D721Med (cell line): ENCODE data around the gene PDZRN3.

Source experiments
- DNase-seq: peaks from one replicate; pipeline ENCODE4 v3.0.0; 2011; ENCODE audit warnings: low spot score; ENCODE audit not compliant: insufficient read length
- FAIRE-seq: peaks from 2 replicates; lab custom pipeline; 2011; peaks lifted over from hg19 to GRCh38; lab: Jason Lieb, UNC
- CTCF ChIP-seq: IDR thresholded peaks from 2 replicates; pipeline ENCODE4 v1.5.1; 2012; ENCODE audit warnings: mild to moderate bottlenecking, control low read depth; ENCODE audit not compliant: insufficient read depth; ENCODE audit errors: missing control alignments

The PDZRN3 gene

GRCh38 chr3:73433079-73433478, 191.7 kb downstream of the PDZRN3 start:
- no peak for TF ChIP-seq CTCF
- DNase-seq: no peak
- no peak for FAIRE-seq

DNA sequence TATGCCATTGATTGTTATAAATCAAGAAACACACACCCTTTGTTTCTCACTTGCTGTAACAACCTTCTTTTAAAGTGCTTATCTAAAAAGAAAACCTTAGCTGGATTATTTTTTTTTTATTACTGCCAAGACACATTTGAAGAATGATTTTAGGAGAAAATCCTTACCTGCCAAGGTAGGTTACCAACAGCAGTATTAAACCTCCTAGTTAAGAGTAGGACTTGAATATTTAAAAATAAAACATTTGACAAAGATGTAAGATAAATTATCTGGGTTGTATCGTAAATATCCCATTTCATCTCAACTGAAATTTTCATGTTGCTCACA, 192.1 kb downstream of the PDZRN3 start:
- no peak for TF ChIP-seq CTCF
- DNase-seq (no peak), FAIRE-seq (no peak)

DNA sequence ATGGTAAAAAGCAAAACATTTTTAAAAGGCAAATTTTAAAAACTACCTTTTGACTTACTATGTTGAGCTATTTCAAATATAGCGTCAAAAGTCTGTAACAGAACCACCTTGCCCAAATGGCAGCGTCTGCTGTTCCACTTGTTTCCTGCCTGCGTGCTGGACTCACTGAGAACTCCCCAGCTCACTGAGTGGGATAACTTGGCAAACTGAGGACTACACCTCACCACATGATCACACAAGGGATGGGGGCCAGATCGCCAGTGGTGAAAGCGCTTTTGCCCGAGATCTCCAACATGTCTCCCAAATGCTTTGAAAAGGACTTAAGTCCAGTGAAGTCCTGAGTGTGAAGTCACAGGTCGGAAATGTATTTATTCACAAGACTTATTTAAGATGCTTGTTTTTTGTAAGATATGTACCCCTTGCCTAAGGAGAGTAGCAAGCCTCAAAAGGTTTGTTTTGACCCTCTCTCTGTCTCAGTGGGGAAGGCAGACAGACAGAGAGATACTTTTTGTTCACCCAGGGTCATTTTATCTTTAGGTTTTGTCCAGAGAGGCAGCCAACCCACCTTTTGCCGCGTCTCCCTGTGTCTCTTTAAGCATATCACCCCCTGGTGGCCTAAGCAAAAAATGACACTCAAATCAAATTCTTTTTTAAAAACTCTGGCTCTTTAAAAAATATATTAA, 192.6 kb downstream of the PDZRN3 start:
- FAIRE-seq: no peak
- TF ChIP-seq CTCF: peak; percentile 56
- DNase-seq: no peak

- DNase-seq: peak; percentile 50
- TF ChIP-seq CTCF: no peak
- FAIRE-seq: peak; percentile 98
Observed at GRCh38 chr3:73431183-73431900, 193.4 kb downstream of the PDZRN3 start.

GRCh38 chr3:73427048-73427706, 197.6 kb downstream of the PDZRN3 start:
- no peak for FAIRE-seq
- DNase-seq: no peak
- TF ChIP-seq CTCF: no peak

GRCh38 chr3:73426606-73427005, 198.1 kb downstream of the PDZRN3 start:
- no peak for TF ChIP-seq CTCF
- DNase-seq (no peak), FAIRE-seq (no peak)
